Measurements from ENCODE around the gene SURF4.
"Not testable (repeated sequence)": the region's sequence is repeated elsewhere in the genome, so short reads cannot be mapped to it uniquely, and the experiment has no call there.

Gene SURF4

GRCh38 chr9:133335924-133336811 is 39.7 kb downstream of the SURF4 start, which contains the start of gene SURF6:
TSS of gene SURF6 (minus strand) at chr9:133336188. CDS start at chr9:133336132, 56 bp downstream.
- TF ChIP-seq EZH2phosphoT487 (IDR thresholded peaks at IDR 0.05; ENCODE audit: borderline replicate concordance, low read length) (no peak), CTCF (IDR thresholded peaks at IDR 0.05; ENCODE audit: low read depth, low read length, poor library complexity, severe bottlenecking) (no peak)
- peaks cover 41% of the 10 kb centered on the region for H3K4me1 ChIP-seq (ENCODE audit: control insufficient read depth, low read length)
- peak within 1 kb of the TSS; percentile 83 for H3K4me2 ChIP-seq (ENCODE audit: low read length)
- peaks cover 16% of the 10 kb centered on the region for H3F3A ChIP-seq (ENCODE audit: control insufficient read depth, insufficient read depth)
- no peaks in the 10 kb centered on the region for H3K9me3 ChIP-seq (ENCODE audit: control insufficient read depth, insufficient read depth, low read length)
- H3K79me2 ChIP-seq (ENCODE audit: control insufficient read depth, low read length), result peaks cover 37% of the 10 kb centered on the region
- H3K27me3 ChIP-seq (ENCODE audit: control insufficient read depth, low read length), result no peaks in the 10 kb centered on the region
- peaks cover 10% of the 10 kb centered on the region; the same call in 1 of the 2 replicates for H4K20me1 ChIP-seq (ENCODE audit: control insufficient read depth, insufficient read depth, low read depth, low read length)
- H3K4me3 ChIP-seq (ENCODE audit: low read length), result peak within 1 kb of the TSS; percentile 80
- peak within 1 kb of the TSS; percentile 65 for H3K27ac ChIP-seq (ENCODE audit: low read depth, low read length)
- peaks cover 66% of the 10 kb centered on the region for H3K36me3 ChIP-seq (ENCODE audit: control insufficient read depth, low read length)
- H3K9me2 ChIP-seq (replicated peaks; ENCODE audit: control insufficient read depth, low read length), result no peaks in the 10 kb centered on the region

GRCh38 chr9:133334888-133335287 is 41.0 kb downstream of the SURF4 start:
- peaks cover 28% of the 10 kb centered on the region for H3K4me1 ChIP-seq (ENCODE audit: control insufficient read depth, low read length)
- H3K79me2 ChIP-seq (ENCODE audit: control insufficient read depth, low read length), result peaks cover 37% of the 10 kb centered on the region
- peak overlapping the region; percentile 80 for H3K4me3 ChIP-seq (ENCODE audit: low read length)
- not testable (repeated sequence) for H3K27me3 ChIP-seq (ENCODE audit: control insufficient read depth, low read length); H3K9me3 ChIP-seq (ENCODE audit: control insufficient read depth, insufficient read depth, low read length); H4K20me1 ChIP-seq (ENCODE audit: control insufficient read depth, insufficient read depth, low read depth, low read length); H3K9me2 ChIP-seq (replicated peaks; ENCODE audit: control insufficient read depth, low read length)
- peak overlapping the region; percentile 83 for H3K4me2 ChIP-seq (ENCODE audit: low read length)
- H3K36me3 ChIP-seq (ENCODE audit: control insufficient read depth, low read length), result peaks cover 62% of the 10 kb centered on the region
- H3F3A ChIP-seq (ENCODE audit: control insufficient read depth, insufficient read depth), result peaks cover 15% of the 10 kb centered on the region
- peak overlapping the region; percentile 65; the same call in 1 of the 2 replicates for H3K27ac ChIP-seq (ENCODE audit: low read depth, low read length)

- Histone ChIP-seq H3K4me3 (ENCODE audit: low read length) (peak overlapping the region; percentile 80), H3K9me3 (ENCODE audit: control insufficient read depth, insufficient read depth, low read length) (no peaks in the 10 kb centered on the region), H3F3A (ENCODE audit: control insufficient read depth, insufficient read depth) (peaks cover 12% of the 10 kb centered on the region), H3K4me1 (ENCODE audit: control insufficient read depth, low read length) (peaks cover 23% of the 10 kb centered on the region), H3K27me3 (ENCODE audit: control insufficient read depth, low read length) (no peaks in the 10 kb centered on the region), H3K4me2 (ENCODE audit: low read length) (peak overlapping the region; percentile 83), H4K20me1 (ENCODE audit: control insufficient read depth, insufficient read depth, low read depth, low read length) (peaks cover 10% of the 10 kb centered on the region; the same call in 1 of the 2 replicates), H3K27ac (ENCODE audit: low read depth, low read length) (no peak overlapping the region), H3K9me2 (replicated peaks; ENCODE audit: control insufficient read depth, low read length) (no peaks in the 10 kb centered on the region), H3K36me3 (ENCODE audit: control insufficient read depth, low read length) (peaks cover 58% of the 10 kb centered on the region), H3K79me2 (ENCODE audit: control insufficient read depth, low read length) (peaks cover 37% of the 10 kb centered on the region)
- no peak for TF ChIP-seq EZH2phosphoT487 (IDR thresholded peaks at IDR 0.05; ENCODE audit: borderline replicate concordance, low read length)
- no peak for TF ChIP-seq CTCF (IDR thresholded peaks at IDR 0.05; ENCODE audit: low read depth, low read length, poor library complexity, severe bottlenecking)
Observed at GRCh38 chr9:133334161-133334560, 41.7 kb downstream of the SURF4 start.

- Histone ChIP-seq H3K27me3 (ENCODE audit: control insufficient read depth, low read length) (no peaks in the 10 kb centered on the region), H3K4me1 (ENCODE audit: control insufficient read depth, low read length) (peaks cover 23% of the 10 kb centered on the region), H3F3A (ENCODE audit: control insufficient read depth, insufficient read depth) (peaks cover 7% of the 10 kb centered on the region), H3K4me2 (ENCODE audit: low read length) (no peak overlapping the region), H3K27ac (ENCODE audit: low read depth, low read length) (no peak overlapping the region), H3K36me3 (ENCODE audit: control insufficient read depth, low read length) (peaks cover 54% of the 10 kb centered on the region), H4K20me1 (ENCODE audit: control insufficient read depth, insufficient read depth, low read depth, low read length) (peaks cover 12% of the 10 kb centered on the region), H3K9me2 (replicated peaks; ENCODE audit: control insufficient read depth, low read length) (no peaks in the 10 kb centered on the region), H3K4me3 (ENCODE audit: low read length) (no peak overlapping the region), H3K79me2 (ENCODE audit: control insufficient read depth, low read length) (peaks cover 37% of the 10 kb centered on the region), H3K9me3 (ENCODE audit: control insufficient read depth, insufficient read depth, low read length) (no peaks in the 10 kb centered on the region)
- TF ChIP-seq EZH2phosphoT487 (IDR thresholded peaks at IDR 0.05; ENCODE audit: borderline replicate concordance, low read length) (no peak), CTCF (IDR thresholded peaks at IDR 0.05; ENCODE audit: low read depth, low read length, poor library complexity, severe bottlenecking) (no peak)
Observed at GRCh38 chr9:133333566-133333965, 42.3 kb downstream of the SURF4 start.
